Chondrocyte (in vitro differentiated cells): ENCODE measurements around the gene CLDN1. TPM values are rescaled to one million over a fixed set of nuclear protein-coding genes. Genes with fewer than 3 reads are reported as not detected.

Source experiments
- DNase-seq: peaks from one replicate; pipeline ENCODE4 v3.0.0; 2021; ENCODE audit warnings: mixed read lengths, low spot score
- H3K27ac Mint-ChIP-seq: one replicate; pipeline ENCODE4 v1.8.0; 2021; ENCODE audit warnings: mild to moderate bottlenecking, moderate library complexity, mixed read lengths; ENCODE audit not compliant: unreplicated experiment
- H3K27me3 Mint-ChIP-seq: 2 replicates; pipeline ENCODE4 v1.8.0; 2021; ENCODE audit warnings: low read depth, mixed read lengths
- H3K36me3 Mint-ChIP-seq: 2 replicates; pipeline ENCODE4 v1.8.0; 2021; ENCODE audit warnings: low read depth, mixed read lengths
- H3K4me1 Mint-ChIP-seq: 2 replicates; pipeline ENCODE4 v1.8.0; 2021; ENCODE audit warnings: low read depth, mild to moderate bottlenecking, mixed read lengths
- H3K4me3 Mint-ChIP-seq: one replicate; pipeline ENCODE4 v1.8.0; 2021; ENCODE audit warnings: mild to moderate bottlenecking, moderate library complexity, mixed read lengths; ENCODE audit not compliant: unreplicated experiment
- H3K9me3 Mint-ChIP-seq: 2 replicates; pipeline ENCODE4 v1.8.0; 2021; ENCODE audit warnings: low read depth, mixed read lengths
- CTCF ChIP-seq: fragments of 200-600 bp; sonication (generic); IDR thresholded peaks from 2 replicates; pipeline ENCODE4 v1.5.0; 2021; ENCODE audit warnings: antibody characterized with exemption, mild to moderate bottlenecking, moderate library complexity
- total RNA-seq: library from RNA; stranded (reverse); gene quantifications from 3 replicates; pipeline ENCODE4 v1.2.1, GENCODE V29; 2021

The CLDN1 gene
- total RNA-seq, 1 donor from 2014 or later = 13.1 TPM

- Mint-ChIP-seq H3K27ac (no peak overlapping the region), H3K4me1 (peaks cover 10% of the 10 kb centered on the region), H3K27me3 (no peaks in the 10 kb centered on the region), H3K9me3 (no peaks in the 10 kb centered on the region), H3K36me3 (no peaks in the 10 kb centered on the region), H3K4me3 (no peak overlapping the region)
- TF ChIP-seq CTCF = no peak
- DNase-seq = no peak
Measured at GRCh38 chr3:190366133-190366532, 43.9 kb upstream of the CLDN1 start.

- peaks cover 16% of the 10 kb centered on the region for H3K4me1 Mint-ChIP-seq
- no peak for DNase-seq
- no peak overlapping the region for H3K4me3 Mint-ChIP-seq
- H3K27me3 Mint-ChIP-seq = no peaks in the 10 kb centered on the region
- no peaks in the 10 kb centered on the region for H3K36me3 Mint-ChIP-seq
- no peak overlapping the region for H3K27ac Mint-ChIP-seq
- H3K9me3 Mint-ChIP-seq = no peaks in the 10 kb centered on the region
- TF ChIP-seq CTCF = no peak
Measured at GRCh38 chr3:190362258-190362657, 40.0 kb upstream of the CLDN1 start.

- Mint-ChIP-seq H3K36me3 (no peaks in the 10 kb centered on the region), H3K9me3 (no peaks in the 10 kb centered on the region), H3K27me3 (no peaks in the 10 kb centered on the region), H3K4me1 (peaks cover 20% of the 10 kb centered on the region), H3K27ac (no peak overlapping the region), H3K4me3 (no peak overlapping the region)
- DNase-seq = no peak
- no peak for TF ChIP-seq CTCF
Measured at GRCh38 chr3:190361791-190362190, 39.5 kb upstream of the CLDN1 start.

- no peaks in the 10 kb centered on the region for H3K27me3 Mint-ChIP-seq
- no peak overlapping the region for H3K27ac Mint-ChIP-seq
- no peaks in the 10 kb centered on the region for H3K36me3 Mint-ChIP-seq
- TF ChIP-seq CTCF = no peak
- H3K4me1 Mint-ChIP-seq = peaks cover 16% of the 10 kb centered on the region
- DNase-seq = no peak
- no peak overlapping the region for H3K4me3 Mint-ChIP-seq
- no peaks in the 10 kb centered on the region for H3K9me3 Mint-ChIP-seq
Measured at GRCh38 chr3:190360228-190360627, 38.0 kb upstream of the CLDN1 start.

GRCh38 chr3:190359813-190360212 lies 37.6 kb upstream of the CLDN1 start:
- Mint-ChIP-seq H3K9me3 (peaks cover under 1% of the 10 kb centered on the region), H3K27ac (no peak overlapping the region), H3K27me3 (no peaks in the 10 kb centered on the region), H3K4me3 (no peak overlapping the region), H3K36me3 (no peaks in the 10 kb centered on the region), H3K4me1 (peaks cover 16% of the 10 kb centered on the region)
- TF ChIP-seq CTCF = no peak
- no peak for DNase-seq
